Osteocyte (in vitro differentiated cells): ENCODE measurements around the gene PKNOX2. TPM values are rescaled to one million over a fixed set of nuclear protein-coding genes. Genes with fewer than 3 reads are reported as not detected.

Source experiments
- DNase-seq: peaks from one replicate; pipeline ENCODE4 v3.0.0; 2021; ENCODE audit warnings: mixed read lengths; ENCODE audit not compliant: unreplicated experiment; ENCODE audit errors: extremely low spot score
- H3K27ac Mint-ChIP-seq: one replicate; pipeline ENCODE4 v1.8.0; 2021; ENCODE audit warnings: mild to moderate bottlenecking, mixed read lengths; ENCODE audit not compliant: unreplicated experiment
- H3K27me3 Mint-ChIP-seq: one replicate; pipeline ENCODE4 v1.8.0; 2021; ENCODE audit warnings: mixed read lengths; ENCODE audit not compliant: unreplicated experiment
- H3K36me3 Mint-ChIP-seq: one replicate; pipeline ENCODE4 v1.8.0; 2021; ENCODE audit warnings: mixed read lengths; ENCODE audit not compliant: unreplicated experiment
- H3K4me1 Mint-ChIP-seq: one replicate; pipeline ENCODE4 v1.8.0; 2021; ENCODE audit warnings: mixed read lengths; ENCODE audit not compliant: unreplicated experiment
- H3K4me3 Mint-ChIP-seq: one replicate; pipeline ENCODE4 v1.8.0; 2021; ENCODE audit warnings: mild to moderate bottlenecking, moderate library complexity, mixed read lengths; ENCODE audit not compliant: unreplicated experiment
- H3K9me3 Mint-ChIP-seq: one replicate; pipeline ENCODE4 v1.8.0; 2021; ENCODE audit warnings: mixed read lengths; ENCODE audit not compliant: unreplicated experiment
- total RNA-seq: library from RNA; stranded (reverse); gene quantifications from 2 replicates; pipeline ENCODE4 v1.2.1, GENCODE V29; 2021
- TF ChIP-seq, protein P1 (sequence below): fragments of 200-600 bp; sonication (generic); IDR thresholded peaks from 2 replicates; pipeline ENCODE4 v1.5.0; 2021; ENCODE audit warnings: antibody characterized with exemption, mild to moderate bottlenecking, moderate library complexity

The PKNOX2 gene
- total RNA-seq, 1 donor from 2014 or later: 89.3 TPM

- Mint-ChIP-seq H3K4me3 (no peak overlapping the region), H3K4me1 (no peaks in the 10 kb centered on the region), H3K36me3 (peaks cover 7% of the 10 kb centered on the region), H3K27ac (no peak overlapping the region), H3K27me3 (no peaks in the 10 kb centered on the region), H3K9me3 (no peaks in the 10 kb centered on the region)
- TF ChIP-seq, protein P1, sequence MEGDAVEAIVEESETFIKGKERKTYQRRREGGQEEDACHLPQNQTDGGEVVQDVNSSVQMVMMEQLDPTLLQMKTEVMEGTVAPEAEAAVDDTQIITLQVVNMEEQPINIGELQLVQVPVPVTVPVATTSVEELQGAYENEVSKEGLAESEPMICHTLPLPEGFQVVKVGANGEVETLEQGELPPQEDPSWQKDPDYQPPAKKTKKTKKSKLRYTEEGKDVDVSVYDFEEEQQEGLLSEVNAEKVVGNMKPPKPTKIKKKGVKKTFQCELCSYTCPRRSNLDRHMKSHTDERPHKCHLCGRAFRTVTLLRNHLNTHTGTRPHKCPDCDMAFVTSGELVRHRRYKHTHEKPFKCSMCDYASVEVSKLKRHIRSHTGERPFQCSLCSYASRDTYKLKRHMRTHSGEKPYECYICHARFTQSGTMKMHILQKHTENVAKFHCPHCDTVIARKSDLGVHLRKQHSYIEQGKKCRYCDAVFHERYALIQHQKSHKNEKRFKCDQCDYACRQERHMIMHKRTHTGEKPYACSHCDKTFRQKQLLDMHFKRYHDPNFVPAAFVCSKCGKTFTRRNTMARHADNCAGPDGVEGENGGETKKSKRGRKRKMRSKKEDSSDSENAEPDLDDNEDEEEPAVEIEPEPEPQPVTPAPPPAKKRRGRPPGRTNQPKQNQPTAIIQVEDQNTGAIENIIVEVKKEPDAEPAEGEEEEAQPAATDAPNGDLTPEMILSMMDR: no peak
- DNase-seq: peak; percentile 59
Measured at GRCh38 chr11:125463590-125464269, 299.2 kb downstream of the PKNOX2 start.

DNA sequence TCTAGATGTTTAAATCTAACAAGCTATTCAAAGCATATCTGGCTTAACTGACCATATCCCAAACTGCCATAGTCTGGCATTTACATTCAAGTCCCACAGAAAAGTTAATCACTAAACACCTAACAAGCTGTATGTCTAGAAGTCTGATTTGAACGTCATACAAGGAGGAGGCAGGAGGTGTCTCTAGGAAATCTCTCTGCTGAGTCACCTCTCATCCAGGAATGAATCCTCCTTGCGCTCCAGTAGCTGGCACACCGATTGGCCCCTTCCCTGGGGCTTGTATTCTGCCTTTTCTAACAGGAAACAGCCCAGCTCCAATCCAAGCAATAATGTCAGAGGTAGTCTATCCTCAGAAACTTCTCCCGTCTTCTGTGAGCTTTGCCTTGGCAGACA, 299.7 kb downstream of the PKNOX2 start:
- Mint-ChIP-seq H3K9me3 (no peaks in the 10 kb centered on the region), H3K4me3 (no peak overlapping the region), H3K4me1 (no peaks in the 10 kb centered on the region), H3K36me3 (peaks cover 7% of the 10 kb centered on the region), H3K27me3 (no peaks in the 10 kb centered on the region), H3K27ac (no peak overlapping the region)
- TF ChIP-seq, protein P1: no peak
- peak; percentile 56 for DNase-seq

GRCh38 chr11:125464666-125465065, 300.1 kb downstream of the PKNOX2 start:
- no peaks in the 10 kb centered on the region for H3K4me1 Mint-ChIP-seq
- H3K4me3 Mint-ChIP-seq: no peak overlapping the region
- peak; percentile 23 for DNase-seq
- TF ChIP-seq, protein P1: no peak
- no peak overlapping the region for H3K27ac Mint-ChIP-seq
- H3K27me3 Mint-ChIP-seq: no peaks in the 10 kb centered on the region
- peaks cover 7% of the 10 kb centered on the region for H3K36me3 Mint-ChIP-seq
- H3K9me3 Mint-ChIP-seq: no peaks in the 10 kb centered on the region

DNA sequence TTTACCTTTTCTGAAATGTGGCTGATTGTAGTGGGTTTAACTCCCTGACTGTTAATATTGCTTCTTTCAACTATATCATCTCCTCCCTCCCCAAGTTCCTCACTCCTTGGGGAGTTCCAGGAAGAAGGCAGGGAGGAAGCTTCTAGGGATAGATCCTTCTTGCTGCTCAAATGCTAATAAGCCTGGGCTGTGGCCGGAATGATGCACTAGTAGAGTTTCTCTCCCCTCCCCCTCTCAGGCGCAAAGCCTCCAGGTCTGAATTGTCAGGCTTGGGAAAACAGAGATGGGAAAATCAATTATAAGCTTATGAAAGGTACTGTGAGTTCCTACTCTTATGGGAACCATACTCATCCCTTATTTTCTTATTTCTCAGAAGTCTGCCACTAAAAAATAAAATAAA, 300.7 kb downstream of the PKNOX2 start:
- no peaks in the 10 kb centered on the region for H3K4me1 Mint-ChIP-seq
- H3K9me3 Mint-ChIP-seq: no peaks in the 10 kb centered on the region
- peaks cover 7% of the 10 kb centered on the region for H3K36me3 Mint-ChIP-seq
- TF ChIP-seq, protein P1: no peak
- no peaks in the 10 kb centered on the region for H3K27me3 Mint-ChIP-seq
- H3K27ac Mint-ChIP-seq: no peak overlapping the region
- peak; percentile 27 for DNase-seq
- no peak overlapping the region for H3K4me3 Mint-ChIP-seq

GRCh38 chr11:125465701-125466100, 301.1 kb downstream of the PKNOX2 start:
- Mint-ChIP-seq H3K27me3 (no peaks in the 10 kb centered on the region), H3K27ac (no peak overlapping the region), H3K36me3 (peaks cover 7% of the 10 kb centered on the region), H3K4me3 (no peak overlapping the region), H3K4me1 (no peaks in the 10 kb centered on the region), H3K9me3 (no peaks in the 10 kb centered on the region)
- DNase-seq: peak; percentile 27
- TF ChIP-seq, protein P1: no peak
